Thyroid gland (tissue), 4 donors: ENCODE data around the gene ZBBX. TPM values are rescaled to one million over a fixed set of nuclear protein-coding genes. Genes with fewer than 3 reads are reported as not detected.

Experiments
- DNase-seq, 2 donors: peaks; one replicate each; pipeline ENCODE4 v3.0.0-alpha.2; 2019
- H3K27ac ChIP-seq, 3 donors: fragments of 200-600 bp; sonication (generic); 1 replicate in 2 of 3; 2 replicates in 1 of 3; pipeline ENCODE4 v1.5.1; 2016 to 2019; ENCODE audit warnings: mild to moderate bottlenecking in 1 of 3, moderate library complexity in 1 of 3
- H3K27me3 ChIP-seq: fragments of 200-600 bp; sonication (generic); one replicate; pipeline ENCODE4 v1.5.1; 2019
- H3K36me3 ChIP-seq, 2 donors: fragments of 200-600 bp; sonication (generic); one replicate each; pipeline ENCODE4 v1.5.1; 2016 to 2019
- H3K4me1 ChIP-seq, 2 donors: fragments of 200-600 bp; sonication (generic); one replicate each; pipeline ENCODE4 v1.5.1; 2017 to 2019
- H3K4me3 ChIP-seq, 3 donors: fragments of 200-600 bp; sonication (generic); replicated peaks in 1 of 3; 1 replicate in 2 of 3; 2 replicates in 1 of 3; pipeline ENCODE4 v1.5.1; 2016; ENCODE audit warnings: mild to moderate bottlenecking in 1 of 3
- H3K9me3 ChIP-seq: fragments of 200-600 bp; sonication (generic); one replicate; pipeline ENCODE4 v1.5.1; 2017
- POLR2A ChIP-seq, 2 donors: fragments of 450-650 bp; IDR thresholded peaks; one replicate each; pipeline ENCODE4 v1.6.1; 2017; ENCODE audit warnings: antibody characterized with exemption in 2 of 2, mild to moderate bottlenecking in 2 of 2, moderate library complexity in 1 of 2
- WGBS, 2 donors: methylation state at CpG; one replicate each; pipeline ENCODE4 v1.1.5; 2017; 5-methylcytosine and 5-hydroxymethylcytosine counted together
- intact Hi-C: fragments of 100-400 bp; cut with DNase I; formaldehyde crosslinking; loops from one replicate; pipeline ENCODE4 v1.15.1; 2023
- total RNA-seq, 4 donors: library from RNA; depleted of rRNA; stranded (reverse); fragments of >200 nt; gene quantifications; one replicate each; pipeline ENCODE4 v1.2.3, GENCODE V29; 2016
- TF ChIP-seq, protein P1 (sequence below), 6 experiments: fragments of 200-600 bp in 3 of 6; fragments of 450-650 bp in 3 of 6; sonication (generic) in 3 of 6; IDR thresholded peaks; one replicate each; pipeline ENCODE4 v1.5.1; 2016 to 2019; ENCODE audit warnings: antibody characterized with exemption in 6 of 6, mild to moderate bottlenecking in 2 of 6, inconsistent platforms in 1 of 6, moderate library complexity in 1 of 6

ZBBX gene
- total RNA-seq, 4 donors from 2014 or later, result not detected

GRCh38 chr3:167346171-167346570 is 33.9 kb downstream of the ZBBX start:
- DNase-seq, result no peak

GRCh38 chr3:167330993-167331785 is 48.9 kb downstream of the ZBBX start:
- Histone ChIP-seq H3K9me3 (no peaks in the 10 kb centered on the region), H3K4me3 (no peak overlapping the region), H3K36me3 (no peaks in the 10 kb centered on the region), H3K4me1 (no peaks in the 10 kb centered on the region), H3K27me3 (no peaks in the 10 kb centered on the region), H3K27ac (no peak overlapping the region)
- 82 to 83% methylated on average over 5 of the region's 5 CpGs for WGBS, 2 donors
- intact Hi-C loops, result no loop called here
- DNase-seq, result no peak
- TF ChIP-seq POLR2A (IDR thresholded peaks at IDR 0.05), result no peak
- TF ChIP-seq, protein P1, sequence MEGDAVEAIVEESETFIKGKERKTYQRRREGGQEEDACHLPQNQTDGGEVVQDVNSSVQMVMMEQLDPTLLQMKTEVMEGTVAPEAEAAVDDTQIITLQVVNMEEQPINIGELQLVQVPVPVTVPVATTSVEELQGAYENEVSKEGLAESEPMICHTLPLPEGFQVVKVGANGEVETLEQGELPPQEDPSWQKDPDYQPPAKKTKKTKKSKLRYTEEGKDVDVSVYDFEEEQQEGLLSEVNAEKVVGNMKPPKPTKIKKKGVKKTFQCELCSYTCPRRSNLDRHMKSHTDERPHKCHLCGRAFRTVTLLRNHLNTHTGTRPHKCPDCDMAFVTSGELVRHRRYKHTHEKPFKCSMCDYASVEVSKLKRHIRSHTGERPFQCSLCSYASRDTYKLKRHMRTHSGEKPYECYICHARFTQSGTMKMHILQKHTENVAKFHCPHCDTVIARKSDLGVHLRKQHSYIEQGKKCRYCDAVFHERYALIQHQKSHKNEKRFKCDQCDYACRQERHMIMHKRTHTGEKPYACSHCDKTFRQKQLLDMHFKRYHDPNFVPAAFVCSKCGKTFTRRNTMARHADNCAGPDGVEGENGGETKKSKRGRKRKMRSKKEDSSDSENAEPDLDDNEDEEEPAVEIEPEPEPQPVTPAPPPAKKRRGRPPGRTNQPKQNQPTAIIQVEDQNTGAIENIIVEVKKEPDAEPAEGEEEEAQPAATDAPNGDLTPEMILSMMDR (IDR thresholded peaks at IDR 0.05), result no peak

More at GRCh38 chr3:167346171-167346570, 33.9 kb downstream of the ZBBX start:
- 90 to 97% methylated on average over 1 of the region's 1 CpG for WGBS, 2 donors
- no peak overlapping the region for H3K4me3 ChIP-seq
- H3K4me1 ChIP-seq, result no peaks in the 10 kb centered on the region
- intact Hi-C loops, result no loop called here
- no peaks in the 10 kb centered on the region for H3K36me3 ChIP-seq
- H3K27ac ChIP-seq, result no peak overlapping the region
- TF ChIP-seq, protein P1 (IDR thresholded peaks at IDR 0.05), result no peak
- no peak for TF ChIP-seq POLR2A (IDR thresholded peaks at IDR 0.05)
- H3K27me3 ChIP-seq, result no peaks in the 10 kb centered on the region
- no peaks in the 10 kb centered on the region for H3K9me3 ChIP-seq

- intact Hi-C loops, result no loop called here
- Histone ChIP-seq H3K4me3 (no peak overlapping the region), H3K36me3 (no peaks in the 10 kb centered on the region), H3K27me3 (no peaks in the 10 kb centered on the region), H3K27ac (no peak overlapping the region), H3K4me1 (no peaks in the 10 kb centered on the region), H3K9me3 (no peaks in the 10 kb centered on the region)
- DNase-seq, result no peak
- WGBS, 2 donors, result 49 to 54% methylated on average over 2 of the region's 2 CpGs
- TF ChIP-seq POLR2A (IDR thresholded peaks at IDR 0.05), result no peak
- TF ChIP-seq, protein P1 (IDR thresholded peaks at IDR 0.05), result no peak
Observed at GRCh38 chr3:167323572-167323971, 56.5 kb downstream of the ZBBX start.

DNA sequence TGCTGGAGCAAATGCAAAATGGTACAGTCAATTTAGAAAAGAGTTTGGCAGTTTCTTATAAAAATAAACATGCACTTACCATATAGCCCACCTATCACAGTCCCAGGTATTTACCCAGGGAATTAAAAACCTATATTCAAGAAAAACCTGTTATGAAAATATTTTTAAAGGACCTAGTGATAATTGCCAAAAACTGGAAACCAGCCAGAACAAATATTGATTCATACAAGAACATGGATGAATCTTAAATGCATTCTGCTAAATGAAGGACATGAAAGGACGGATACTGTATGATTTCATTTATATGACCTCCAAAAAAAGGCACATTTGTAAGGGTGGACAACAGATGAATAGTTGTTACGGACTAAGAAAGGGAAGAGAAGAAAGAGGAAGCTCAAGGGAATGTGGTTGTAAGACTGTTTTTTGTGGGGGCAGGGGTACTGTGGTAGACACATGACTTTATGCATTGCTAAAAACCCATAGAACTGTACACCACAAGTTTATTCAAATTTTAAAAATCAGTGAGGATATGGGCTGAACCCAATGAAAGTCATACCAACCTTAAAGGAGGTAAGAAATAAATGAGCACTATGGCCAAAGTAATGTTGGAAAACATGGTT is 61.0 kb downstream of the ZBBX start:
- no peak overlapping the region for H3K4me3 ChIP-seq
- no peak overlapping the region for H3K27ac ChIP-seq
- intact Hi-C loops, result no loop called here
- DNase-seq, result no peak
- H3K9me3 ChIP-seq, result no peaks in the 10 kb centered on the region
- TF ChIP-seq, protein P1 (IDR thresholded peaks at IDR 0.05), result no peak
- no peak for TF ChIP-seq POLR2A (IDR thresholded peaks at IDR 0.05)
- 77 to 81% methylated on average over 2 of the region's 2 CpGs for WGBS, 2 donors
- no peaks in the 10 kb centered on the region for H3K4me1 ChIP-seq
- H3K27me3 ChIP-seq, result no peaks in the 10 kb centered on the region
- H3K36me3 ChIP-seq, result no peaks in the 10 kb centered on the region

- WGBS, 2 donors, result 69 to 81% methylated on average over 2 of the region's 2 CpGs
Observed at GRCh38 chr3:167318306-167318705, 61.8 kb downstream of the ZBBX start.

More at GRCh38 chr3:167318306-167318705, 61.8 kb downstream of the ZBBX start:
- Histone ChIP-seq H3K27me3 (no peaks in the 10 kb centered on the region), H3K4me1 (no peaks in the 10 kb centered on the region), H3K9me3 (no peaks in the 10 kb centered on the region), H3K27ac (no peak overlapping the region), H3K36me3 (no peaks in the 10 kb centered on the region), H3K4me3 (no peak overlapping the region)
- TF ChIP-seq POLR2A (IDR thresholded peaks at IDR 0.05), result no peak
- TF ChIP-seq, protein P1 (IDR thresholded peaks at IDR 0.05), result no peak
- intact Hi-C loops, result no loop called here
- no peak for DNase-seq
